H1 (cell line): ENCODE measurements around the gene STXBP5.

Source experiments
- ATF2 ChIP-seq: IDR thresholded peaks from 2 replicates; pipeline ENCODE4 v1.6.1; 2012; ENCODE audit warnings: low read length, inconsistent platforms
- ATF3 ChIP-seq: IDR thresholded peaks from 2 replicates; pipeline ENCODE4 v1.6.1; 2011; ENCODE audit warnings: low read depth, mild to moderate bottlenecking, low read length; ENCODE audit not compliant: insufficient read depth
- CEBPB ChIP-seq: IDR thresholded peaks from 2 replicates; pipeline ENCODE4 v1.6.1; 2012; ENCODE audit warnings: low read depth, low read length
- CHD1 ChIP-seq: IDR thresholded peaks from 2 replicates; pipeline ENCODE4 v1.6.1; 2012; ENCODE audit warnings: low read depth, low read length, improper control_type of control experiment
- CHD2 ChIP-seq: IDR thresholded peaks from 2 replicates; pipeline ENCODE4 v1.6.1; 2012; ENCODE audit warnings: low read length, improper control_type of control experiment
- CTCF ChIP-seq, 3 experiments: IDR thresholded peaks; 1 replicate in 2 of 3; 2 replicates in 1 of 3; pipeline versions ENCODE4 v1.5.1 to v1.6.1; 2011; ENCODE audit warnings: low read length in 3 of 3, mild to moderate bottlenecking in 3 of 3, inconsistent platforms in 2 of 3, low read depth in 1 of 3, moderate library complexity in 1 of 3; ENCODE audit not compliant: insufficient read depth in 1 of 3; ENCODE audit errors: control extremely low read depth in 1 of 3
- EZH2 ChIP-seq: fragments of 200-600 bp; sonication (generic); IDR thresholded peaks from 2 replicates; pipeline ENCODE4 v1.7.1; 2012; ENCODE audit warnings: low read depth, mild to moderate bottlenecking, moderate library complexity, low read length, inconsistent platforms; ENCODE audit not compliant: severe bottlenecking
- HDAC2 ChIP-seq, 2 experiments: fragments of 300-600 bp in 1 of 2; sonication (generic) in 1 of 2; IDR thresholded peaks; 2 replicates each; pipeline ENCODE4 v1.6.1; 2011 to 2012; ENCODE audit warnings: low read depth in 2 of 2, low read length in 2 of 2, mild to moderate bottlenecking in 2 of 2, moderate library complexity in 2 of 2, borderline replicate concordance in 1 of 2, inconsistent platforms in 1 of 2
- JUN ChIP-seq: IDR thresholded peaks from 2 replicates; pipeline ENCODE4 v1.6.1; 2011; ENCODE audit warnings: low read depth, mild to moderate bottlenecking, improper control_type of control experiment, low read length
- KDM5A ChIP-seq: fragments of 200-600 bp; IDR thresholded peaks from 2 replicates; pipeline ENCODE4 v1.7.1; 2012; ENCODE audit warnings: mild to moderate bottlenecking, low read length, inconsistent platforms, mixed read lengths
- POLR2A ChIP-seq, 2 experiments: IDR thresholded peaks; 1 replicate in 1 of 2; 2 replicates in 1 of 2; pipeline ENCODE4 v1.6.1; 2011; ENCODE audit warnings: low read depth in 2 of 2, low read length in 2 of 2, mild to moderate bottlenecking in 2 of 2; ENCODE audit errors: control extremely low read depth in 1 of 2
- TBP ChIP-seq: IDR thresholded peaks from 2 replicates; pipeline ENCODE4 v1.6.1; 2011; ENCODE audit warnings: low read depth, low read length, improper control_type of control experiment
- TEAD4 ChIP-seq: IDR thresholded peaks from 2 replicates; pipeline ENCODE4 v1.6.1; 2012; ENCODE audit warnings: low read depth, low read length, inconsistent platforms, mixed read lengths

- no peak for TF ChIP-seq CTCF (IDR thresholded peaks at IDR 0.05; ENCODE audit: control extremely low read depth in 1 of 3, insufficient read depth in 1 of 3, low read depth in 1 of 3, low read length in 3 of 3)
- TF ChIP-seq ATF3: no peak
- no peak for TF ChIP-seq CEBPB
- no peak for TF ChIP-seq JUN
- no peak for TF ChIP-seq CHD2
- no peak for TF ChIP-seq TBP
- TF ChIP-seq EZH2: no peak
- TF ChIP-seq POLR2A (IDR thresholded peaks at IDR 0.05; ENCODE audit: control extremely low read depth in 1 of 2, low read depth in 2 of 2, low read length in 2 of 2): no peak
- TF ChIP-seq TEAD4: no peak
- no peak for TF ChIP-seq CHD1
- no peak for TF ChIP-seq ATF2
- no peak for TF ChIP-seq HDAC2 (IDR thresholded peaks at IDR 0.05; ENCODE audit: borderline replicate concordance in 1 of 2, low read depth in 2 of 2, low read length in 2 of 2)
- no peak for TF ChIP-seq KDM5A
These were observed 13.7 kb upstream of the STXBP5 start for GRCh38 chr6:147190556-147190955.
